DND-41 (cell line): ENCODE results near the gene SIN3B.

Experiments
- ATAC-seq: fragments of 200-7000 bp; cut with Tn5 transposase; 3 replicates; pipeline ENCODE4 v1.9.1; 2021; ENCODE audit warnings: low read depth; ENCODE audit not compliant: insufficient read depth
- DNase-seq: peaks from one replicate; pipeline ENCODE4 v3.0.0-alpha.2; 2020
- H2AFZ ChIP-seq: 2 replicates; pipeline ENCODE4 v1.6.0; 2012; ENCODE audit warnings: low read depth, low read length
- H3K27ac ChIP-seq: 2 replicates; pipeline ENCODE4 v1.5.1; 2012; ENCODE audit warnings: low read length, inconsistent platforms
- H3K27me3 ChIP-seq: fragments of 200-600 bp; sonication (generic); 2 replicates; pipeline ENCODE4 v1.6.0; 2012; ENCODE audit warnings: low read length, mild to moderate bottlenecking, inconsistent platforms; ENCODE audit not compliant: insufficient read depth, poor library complexity
- H3K36me3 ChIP-seq: 2 replicates; pipeline ENCODE4 v1.5.1; 2012; ENCODE audit warnings: low read length, inconsistent platforms; ENCODE audit not compliant: insufficient read depth
- H3K4me1 ChIP-seq: 2 replicates; pipeline ENCODE4 v1.5.1; 2012; ENCODE audit warnings: mild to moderate bottlenecking, low read length; ENCODE audit not compliant: insufficient read depth
- H3K4me2 ChIP-seq: 2 replicates; pipeline ENCODE4 v1.6.0; 2012; ENCODE audit warnings: mild to moderate bottlenecking, moderate library complexity, low read length, inconsistent platforms; ENCODE audit not compliant: insufficient read depth
- H3K4me3 ChIP-seq, 2 experiments: fragments of 200-600 bp in 1 of 2; shearing (Covaris generic) in 1 of 2; 2 replicates each; pipeline ENCODE4 v1.5.1; 2012 to 2016; ENCODE audit warnings: inconsistent platforms in 2 of 2, low read length in 2 of 2, mild to moderate bottlenecking in 2 of 2, low read depth in 1 of 2, moderate library complexity in 1 of 2
- H3K79me2 ChIP-seq: 2 replicates; pipeline ENCODE4 v1.6.0; 2012; ENCODE audit warnings: low read length, inconsistent platforms; ENCODE audit not compliant: insufficient read depth
- H3K9ac ChIP-seq: 2 replicates; pipeline ENCODE4 v1.6.0; 2012; ENCODE audit warnings: low read depth, mild to moderate bottlenecking, inconsistent platforms, low read length, moderate library complexity
- H3K9me3 ChIP-seq: 2 replicates; pipeline ENCODE4 v1.5.1; 2012; ENCODE audit warnings: low read length, moderate library complexity, mild to moderate bottlenecking, inconsistent platforms; ENCODE audit not compliant: insufficient read depth, severe bottlenecking
- H4K20me1 ChIP-seq: 2 replicates; pipeline ENCODE4 v1.6.0; 2012; ENCODE audit warnings: low read length; ENCODE audit not compliant: insufficient read depth
- EZH2 ChIP-seq: IDR thresholded peaks from 3 replicates; pipeline ENCODE4 v1.6.1; 2012; ENCODE audit warnings: borderline replicate concordance, low read depth, mild to moderate bottlenecking, moderate library complexity, low read length, inconsistent platforms; ENCODE audit not compliant: severe bottlenecking
- TF ChIP-seq, protein P1 (sequence below): IDR thresholded peaks from 2 replicates; pipeline ENCODE4 v1.5.1; 2012; ENCODE audit warnings: borderline replicate concordance, low read length, moderate library complexity, mild to moderate bottlenecking; ENCODE audit not compliant: poor library complexity, severe bottlenecking; ENCODE audit errors: extremely low read depth

SIN3B gene

DNA sequence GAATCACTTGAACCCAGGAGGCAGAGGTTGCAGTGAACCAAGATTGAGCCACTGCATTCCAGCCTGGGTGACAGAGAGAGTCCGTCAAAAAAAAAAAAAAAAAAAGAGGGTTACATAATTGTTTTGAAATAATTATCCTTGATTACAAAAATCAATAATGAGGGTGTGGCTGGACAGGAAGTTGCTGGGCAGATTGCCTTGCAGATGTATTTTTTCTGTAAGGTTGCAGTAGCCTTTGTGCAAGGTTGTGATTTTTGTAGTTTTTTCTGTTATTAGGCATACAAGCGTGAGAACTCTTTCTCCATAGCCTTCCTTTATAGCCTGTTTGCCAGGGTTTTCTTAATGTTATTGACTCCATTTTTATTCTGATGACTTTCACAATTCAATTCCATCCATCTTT lies 40.7 kb upstream of the SIN3B start:
- Histone ChIP-seq H3K27ac (no peak overlapping the region), H3K4me1 (no peaks in the 10 kb centered on the region), H3K4me3 (no peak overlapping the region), H4K20me1 (no peaks in the 10 kb centered on the region), H3K27me3 (no peaks in the 10 kb centered on the region), H2AFZ (no peak overlapping the region), H3K36me3 (no peaks in the 10 kb centered on the region), H3K4me2 (no peak overlapping the region), H3K9me3 (peaks cover 10% of the 10 kb centered on the region), H3K9ac (no peak overlapping the region), H3K79me2 (no peaks in the 10 kb centered on the region)
- DNase-seq (no peak), ATAC-seq (no peak)
- TF ChIP-seq, protein P1, sequence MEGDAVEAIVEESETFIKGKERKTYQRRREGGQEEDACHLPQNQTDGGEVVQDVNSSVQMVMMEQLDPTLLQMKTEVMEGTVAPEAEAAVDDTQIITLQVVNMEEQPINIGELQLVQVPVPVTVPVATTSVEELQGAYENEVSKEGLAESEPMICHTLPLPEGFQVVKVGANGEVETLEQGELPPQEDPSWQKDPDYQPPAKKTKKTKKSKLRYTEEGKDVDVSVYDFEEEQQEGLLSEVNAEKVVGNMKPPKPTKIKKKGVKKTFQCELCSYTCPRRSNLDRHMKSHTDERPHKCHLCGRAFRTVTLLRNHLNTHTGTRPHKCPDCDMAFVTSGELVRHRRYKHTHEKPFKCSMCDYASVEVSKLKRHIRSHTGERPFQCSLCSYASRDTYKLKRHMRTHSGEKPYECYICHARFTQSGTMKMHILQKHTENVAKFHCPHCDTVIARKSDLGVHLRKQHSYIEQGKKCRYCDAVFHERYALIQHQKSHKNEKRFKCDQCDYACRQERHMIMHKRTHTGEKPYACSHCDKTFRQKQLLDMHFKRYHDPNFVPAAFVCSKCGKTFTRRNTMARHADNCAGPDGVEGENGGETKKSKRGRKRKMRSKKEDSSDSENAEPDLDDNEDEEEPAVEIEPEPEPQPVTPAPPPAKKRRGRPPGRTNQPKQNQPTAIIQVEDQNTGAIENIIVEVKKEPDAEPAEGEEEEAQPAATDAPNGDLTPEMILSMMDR, result no peak
- TF ChIP-seq EZH2, result no peak

DNA sequence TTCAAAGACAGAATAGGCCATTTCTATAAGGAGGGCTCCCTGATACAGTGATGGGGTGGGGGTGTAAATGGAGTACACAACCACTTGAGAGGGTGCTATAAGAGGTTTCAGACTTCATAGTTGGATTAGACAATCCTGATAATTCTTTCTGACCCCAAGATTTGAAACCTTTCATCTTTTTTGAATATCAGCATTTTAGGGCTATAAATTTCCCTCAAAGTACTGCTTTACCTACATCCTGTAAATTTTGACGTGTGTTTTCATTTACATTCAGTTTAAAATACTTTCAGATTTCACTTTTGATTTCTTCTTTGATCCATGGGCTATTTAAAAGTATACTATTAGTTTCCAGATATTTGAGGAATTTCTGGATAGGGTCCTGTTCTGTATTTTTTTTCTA lies 40.0 kb upstream of the SIN3B start:
- H3K79me2 ChIP-seq, result no peaks in the 10 kb centered on the region
- TF ChIP-seq, protein P1, result no peak
- TF ChIP-seq EZH2, result no peak

DNA sequence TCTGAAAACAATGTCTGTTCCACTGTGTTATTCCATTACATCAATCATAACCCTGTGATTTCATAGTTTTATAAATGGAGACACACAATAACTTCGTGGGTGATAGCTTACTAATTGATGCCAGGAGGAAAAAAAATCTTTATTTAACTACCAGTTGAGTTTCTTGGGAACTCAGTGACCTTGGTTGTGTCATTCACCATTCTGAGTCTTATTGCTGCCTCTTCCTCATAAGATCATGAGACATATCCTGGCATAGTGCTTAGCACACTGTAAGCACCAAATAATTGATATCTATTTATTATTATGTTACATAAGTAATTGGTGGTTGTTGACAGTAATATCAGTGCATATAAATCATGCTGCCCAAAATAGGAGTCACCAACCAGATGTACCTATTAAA lies 39.1 kb upstream of the SIN3B start:
- H4K20me1 ChIP-seq, result no peaks in the 10 kb centered on the region
- H3K27ac ChIP-seq, result no peak overlapping the region
- no peak for DNase-seq
- no peak overlapping the region for H3K9ac ChIP-seq
- TF ChIP-seq, protein P1, result no peak
- no peak for TF ChIP-seq EZH2
- no peaks in the 10 kb centered on the region for H3K4me1 ChIP-seq
- no peaks in the 10 kb centered on the region for H3K36me3 ChIP-seq
- H3K9me3 ChIP-seq, result peaks cover 11% of the 10 kb centered on the region
- H3K4me3 ChIP-seq, result no peak overlapping the region
- no peaks in the 10 kb centered on the region for H3K79me2 ChIP-seq
- no peak overlapping the region for H3K4me2 ChIP-seq
- ATAC-seq, result no peak
- no peak overlapping the region for H2AFZ ChIP-seq
- no peaks in the 10 kb centered on the region for H3K27me3 ChIP-seq

More for the DNA sequence above, 40.0 kb upstream of the SIN3B start:
- Histone ChIP-seq H3K9me3 (peaks cover 10% of the 10 kb centered on the region), H3K4me2 (no peak overlapping the region), H2AFZ (no peak overlapping the region), H3K27ac (no peak overlapping the region), H3K9ac (no peak overlapping the region), H3K4me3 (no peak overlapping the region), H3K4me1 (no peaks in the 10 kb centered on the region), H3K36me3 (no peaks in the 10 kb centered on the region), H4K20me1 (no peaks in the 10 kb centered on the region), H3K27me3 (no peaks in the 10 kb centered on the region)
- no peak for ATAC-seq
- DNase-seq, result no peak

DNA sequence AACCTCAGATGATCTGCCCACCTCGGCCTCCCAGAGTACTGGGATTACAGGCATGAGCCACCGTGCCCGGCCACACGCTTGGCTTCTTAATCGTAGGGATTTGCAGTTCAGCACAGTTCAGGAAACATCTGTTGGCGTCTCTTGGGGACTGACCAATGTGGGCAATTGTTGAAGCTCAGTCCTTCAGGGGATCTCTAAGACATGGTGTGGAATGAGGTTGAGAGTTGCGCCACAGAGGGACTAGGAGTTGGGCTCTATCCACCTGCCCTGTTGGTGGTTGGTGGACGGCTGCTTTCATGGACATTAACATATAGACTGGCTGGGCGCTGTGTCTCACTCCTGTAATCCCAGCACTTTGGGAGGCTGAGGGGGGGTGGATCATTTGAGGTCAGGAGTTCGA lies 37.3 kb upstream of the SIN3B start:
- no peaks in the 10 kb centered on the region for H3K27me3 ChIP-seq
- H3K4me2 ChIP-seq, result no peak overlapping the region
- ATAC-seq (no peak), DNase-seq (no peak)
- no peak overlapping the region for H2AFZ ChIP-seq
- no peaks in the 10 kb centered on the region for H3K36me3 ChIP-seq
- no peaks in the 10 kb centered on the region for H3K4me1 ChIP-seq
- peaks cover 25% of the 10 kb centered on the region for H3K9me3 ChIP-seq
- H3K9ac ChIP-seq, result no peak overlapping the region
- TF ChIP-seq EZH2, result no peak
- TF ChIP-seq, protein P1, result no peak
- no peak overlapping the region for H3K4me3 ChIP-seq
- H4K20me1 ChIP-seq, result no peaks in the 10 kb centered on the region
- no peak overlapping the region for H3K27ac ChIP-seq
- H3K79me2 ChIP-seq, result no peaks in the 10 kb centered on the region
